B cell (primary cell): ENCODE measurements around the gene APOE. TPM values are rescaled to one million over a fixed set of nuclear protein-coding genes. Genes with fewer than 3 reads are reported as not detected.

Experiments used
- ATAC-seq: fragments of 200-7000 bp; cut with Tn5 transposase; one replicate; pipeline ENCODE4 v1.10.0; 2021; ENCODE audit warnings: low read depth, mild to moderate bottlenecking, moderate number of reproducible peaks, moderate library complexity
- CTCF ChIA-PET: fragments of 350-600 bp; sonication (Branson Sonifier 250); formaldehyde crosslinking; loops from one replicate; lab custom pipeline; 2021; ENCODE audit warnings: antibody characterized with exemption, inconsistent platforms; lab: Charles Lee
- POLR2A ChIA-PET: fragments of 350-600 bp; sonication (Branson Sonifier 250); formaldehyde crosslinking; loops from one replicate; lab custom pipeline; 2021; ENCODE audit warnings: antibody characterized with exemption; lab: Charles Lee
- DNase-seq: peaks from one replicate; pipeline ENCODE4 v3.0.0; 2013
- H2AFZ ChIP-seq: 2 replicates; pipeline ENCODE4 v1.6.1; 2012; ENCODE audit warnings: mild to moderate bottlenecking, low read depth, low read length; ENCODE audit not compliant: insufficient read depth, poor library complexity, severe bottlenecking
- H3K27ac ChIP-seq, 2 donors: 1 replicate in 1 of 2; 2 replicates in 1 of 2; pipeline ENCODE4 v1.5.1; 2012 to 2013; ENCODE audit warnings: low read length in 2 of 2, mild to moderate bottlenecking in 2 of 2, moderate library complexity in 1 of 2
- H3K27me3 ChIP-seq, 4 experiments: fragments of 200-600 bp in 1 of 4; sonication (generic) in 1 of 4; replicated peaks in 1 of 4; 1 replicate in 2 of 4; 2 replicates in 2 of 4; pipeline versions ENCODE4 v1.6.1 to v1.7.0; 2013 to 2016; ENCODE audit warnings: low read length in 3 of 4, mild to moderate bottlenecking in 2 of 4, mixed read lengths in 1 of 4, moderate library complexity in 1 of 4; ENCODE audit not compliant: insufficient read depth in 4 of 4, control insufficient read depth in 3 of 4; ENCODE audit errors: control extremely low read depth in 1 of 4
- H3K36me3 ChIP-seq, 2 experiments: replicated peaks in 1 of 2; 1 replicate in 1 of 2; 2 replicates in 1 of 2; pipeline versions ENCODE4 v1.6.1 to v1.7.1; 2013; ENCODE audit warnings: low read length in 1 of 2; ENCODE audit not compliant: insufficient read depth in 2 of 2, control insufficient read depth in 1 of 2; ENCODE audit errors: control extremely low read depth in 1 of 2, extremely low read depth in 1 of 2
- H3K4me1 ChIP-seq, 2 donors: fragments of 200-600 bp in 1 of 2; sonication (generic) in 1 of 2; 1 replicate in 1 of 2; 2 replicates in 1 of 2; pipeline versions ENCODE4 v1.5.1 to v1.6.1; 2013 to 2017; ENCODE audit warnings: low read length in 2 of 2; ENCODE audit not compliant: control insufficient read depth in 2 of 2, insufficient read depth in 2 of 2
- H3K4me2 ChIP-seq: replicated peaks from 2 replicates; pipeline ENCODE3; 2012; ENCODE audit warnings: mild to moderate bottlenecking, low read depth, low read length; ENCODE audit not compliant: poor library complexity, severe bottlenecking
- H3K4me3 ChIP-seq, 5 experiments: fragments of 200-600 bp in 1 of 5; sonication (generic) in 1 of 5; 1 replicate in 3 of 5; 2 replicates in 2 of 5; pipeline versions ENCODE4 v1.5.1 to v1.7.0; 2011 to 2016; ENCODE audit warnings: low read length in 4 of 5, mild to moderate bottlenecking in 4 of 5, low read depth in 2 of 5, control low read depth in 1 of 5, moderate library complexity in 1 of 5; ENCODE audit not compliant: insufficient read depth in 1 of 5; ENCODE audit errors: control extremely low read depth in 1 of 5, extremely low read depth in 1 of 5
- H3K79me2 ChIP-seq: fragments of 200-600 bp; sonication (generic); one replicate; pipeline ENCODE4 v1.6.0; 2016; ENCODE audit warnings: low read length; ENCODE audit not compliant: control insufficient read depth, insufficient read depth
- H3K9ac ChIP-seq: fragments of 200-600 bp; sonication (generic); 2 replicates; pipeline ENCODE4 v1.6.1; 2017; ENCODE audit warnings: mild to moderate bottlenecking, low read length, moderate library complexity
- H3K9me3 ChIP-seq, 3 donors: one replicate each; pipeline versions ENCODE4 v1.6.1 to v1.7.1; 2013; ENCODE audit warnings: low read length in 2 of 3; ENCODE audit not compliant: control insufficient read depth in 2 of 3, insufficient read depth in 1 of 3; ENCODE audit errors: control extremely low read depth in 1 of 3
- H4K20me1 ChIP-seq: 2 replicates; pipeline ENCODE4 v1.6.0; 2012; ENCODE audit warnings: mild to moderate bottlenecking, low read length; ENCODE audit not compliant: insufficient read depth, control insufficient read depth, poor library complexity, severe bottlenecking
- H3K27ac Mint-ChIP-seq: one replicate; pipeline ENCODE4 v1.8.0; 2021; ENCODE audit warnings: mixed read lengths
- H3K27me3 Mint-ChIP-seq: one replicate; pipeline ENCODE4 v1.8.0; 2021; ENCODE audit warnings: mixed read lengths
- H3K4me1 Mint-ChIP-seq: one replicate; pipeline ENCODE4 v1.8.0; 2021; ENCODE audit warnings: mixed read lengths
- H3K4me3 Mint-ChIP-seq: one replicate; pipeline ENCODE4 v1.8.0; 2021; ENCODE audit warnings: mixed read lengths
- H3K9me3 Mint-ChIP-seq: one replicate; pipeline ENCODE4 v1.8.0; 2022; ENCODE audit warnings: mixed read lengths; ENCODE audit not compliant: insufficient read depth
- CTCF ChIP-seq: fragments of 200-600 bp; IDR thresholded peaks from one replicate; pipeline ENCODE4 v1.8.0; 2022; ENCODE audit warnings: antibody characterized with exemption, mild to moderate bottlenecking
- EZH2 ChIP-seq: IDR thresholded peaks from 2 replicates; pipeline ENCODE4 v1.6.1; 2012; ENCODE audit warnings: borderline replicate concordance, low read depth, mild to moderate bottlenecking, moderate library complexity, low read length; ENCODE audit not compliant: insufficient read depth, poor library complexity, severe bottlenecking
- WGBS: methylation state at CpG from one replicate; pipeline ENCODE4 v1.1.5; 2013; ENCODE audit warnings: missing lambda C conversion rate; ENCODE audit not compliant: insufficient coverage; 5-methylcytosine and 5-hydroxymethylcytosine counted together
- intact Hi-C: fragments of 100-400 bp; cut with micrococcal nuclease; formaldehyde crosslinking; loops from one replicate; pipeline ENCODE4 v1.10.0; 2022
- polyA plus RNA-seq: library from polyadenylated mRNA; depleted of rRNA; stranded (reverse); fragments of >200 nt; gene quantifications from 2 replicates; pipeline ENCODE4 v1.2.3, GENCODE V29; 2012
- total RNA-seq, 2 donors: library from RNA; stranded (reverse); fragments of 120-200 nt in 1 of 2; gene quantifications; 1 replicate in 1 of 2; 2 replicates in 1 of 2; pipeline versions ENCODE4 v1.2.3 to v1.2.4, GENCODE V29; 2013 to 2022

The APOE gene
- total and polyA plus RNA-seq, 2 donors (not counting 1 experiment from before 2014, with no cell fraction given): 0.74 to 2.8 TPM

DNA sequence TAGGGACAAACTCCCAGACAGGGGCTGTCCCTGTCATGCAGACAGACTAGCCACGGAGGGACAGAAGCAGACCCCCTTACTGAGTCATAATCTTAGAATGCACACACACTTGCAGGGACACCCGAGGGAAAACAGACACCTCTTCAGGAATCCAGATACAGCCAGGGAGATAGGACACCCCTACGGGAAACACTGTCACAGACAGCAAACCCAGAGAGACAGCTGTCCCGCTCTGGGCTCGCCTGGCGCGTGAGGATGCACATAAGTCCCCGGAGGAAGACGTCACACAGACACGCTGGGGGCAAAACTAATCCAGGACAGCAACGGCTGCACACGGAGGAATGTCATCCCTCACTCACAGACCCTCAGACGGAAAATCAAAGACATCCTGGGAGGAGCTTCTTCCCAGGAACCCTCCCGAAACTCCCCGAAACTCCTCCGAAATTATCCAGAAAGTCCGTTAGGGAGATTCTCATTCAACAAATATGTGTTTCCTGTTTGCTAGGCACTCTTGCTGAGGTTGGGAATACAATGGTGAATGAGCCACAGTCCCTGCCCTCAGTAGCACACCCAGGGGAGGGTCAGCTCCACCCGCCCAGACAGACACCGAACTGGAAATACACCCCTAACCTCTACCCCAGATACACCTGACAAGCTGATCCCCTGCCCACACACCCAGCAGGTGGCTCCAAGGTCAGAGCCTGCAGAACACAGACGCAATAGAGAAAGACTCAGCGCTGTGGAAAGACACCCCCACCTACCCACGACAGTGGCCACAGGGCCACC lies 29.7 kb upstream of the APOE start:
- Histone ChIP-seq H3K4me1 (no peaks in the 10 kb centered on the region), H3K36me3 (no peaks in the 10 kb centered on the region), H4K20me1 (no peaks in the 10 kb centered on the region), H3K4me3 (no peak overlapping the region), H3K9ac (no peak overlapping the region), H3K27me3 (peaks cover 0 to 3% (median 0%) of the 10 kb centered on the region in 4 experiments), H3K79me2 (no peaks in the 10 kb centered on the region), H3K4me2 (no peak overlapping the region), H3K9me3 (no peaks in the 10 kb centered on the region), H3K27ac (no peak overlapping the region), H2AFZ (no peak overlapping the region)
- DNase-seq (no peak), ATAC-seq (no peak)
- 86% methylated on average over 20 of the region's 22 CpGs for whole genome bisulfite sequencing
- Mint-ChIP-seq H3K27me3 (peaks cover 13% of the 10 kb centered on the region), H3K9me3 (no peaks in the 10 kb centered on the region), H3K27ac (no peak overlapping the region), H3K4me3 (no peak overlapping the region), H3K4me1 (no peaks in the 10 kb centered on the region)
- no peak for TF ChIP-seq EZH2
- no peak for TF ChIP-seq CTCF
- POLR2A ChIA-PET: no interaction called here
- intact Hi-C loops: no loop called here
- CTCF ChIA-PET: no interaction called here

- TF ChIP-seq CTCF: no peak
- no peak for TF ChIP-seq EZH2
- H3K4me3 Mint-ChIP-seq: no peak overlapping the region
- H3K9me3 ChIP-seq: no peaks in the 10 kb centered on the region
- H3K36me3 ChIP-seq: no peaks in the 10 kb centered on the region
- no peak overlapping the region for H3K9ac ChIP-seq
- H3K4me2 ChIP-seq: no peak overlapping the region
- H3K4me1 ChIP-seq: no peaks in the 10 kb centered on the region
- H3K27me3 Mint-ChIP-seq: peaks cover 18% of the 10 kb centered on the region
- H2AFZ ChIP-seq: no peak overlapping the region
- H4K20me1 ChIP-seq: no peaks in the 10 kb centered on the region
- no peak for ATAC-seq
- H3K27ac ChIP-seq: no peak overlapping the region
- intact Hi-C loops: no loop called here
- ChIA-PET CTCF (interaction anchor here (0.8 kb wide), 1 partner anchor 75 kb away, joined by 3 read pairs; no protein-coding TSS in a partner anchor), POLR2A (no interaction called here)
- H3K4me3 ChIP-seq: no peak overlapping the region
- 29% methylated on average over 3 of the region's 5 CpGs for WGBS
- no peaks in the 10 kb centered on the region for H3K79me2 ChIP-seq
- no peak overlapping the region for H3K27ac Mint-ChIP-seq
- DNase-seq: no peak
- no peaks in the 10 kb centered on the region for H3K4me1 Mint-ChIP-seq
- H3K27me3 ChIP-seq: peaks cover 0 to 3% (median 0%) of the 10 kb centered on the region in 4 experiments
- H3K9me3 Mint-ChIP-seq: no peaks in the 10 kb centered on the region
Observed at GRCh38 chr19:44876930-44877535, 28.6 kb upstream of the APOE start.
